ENCODE measurements around the gene MRPS23.

The MRPS23 gene

DNA sequence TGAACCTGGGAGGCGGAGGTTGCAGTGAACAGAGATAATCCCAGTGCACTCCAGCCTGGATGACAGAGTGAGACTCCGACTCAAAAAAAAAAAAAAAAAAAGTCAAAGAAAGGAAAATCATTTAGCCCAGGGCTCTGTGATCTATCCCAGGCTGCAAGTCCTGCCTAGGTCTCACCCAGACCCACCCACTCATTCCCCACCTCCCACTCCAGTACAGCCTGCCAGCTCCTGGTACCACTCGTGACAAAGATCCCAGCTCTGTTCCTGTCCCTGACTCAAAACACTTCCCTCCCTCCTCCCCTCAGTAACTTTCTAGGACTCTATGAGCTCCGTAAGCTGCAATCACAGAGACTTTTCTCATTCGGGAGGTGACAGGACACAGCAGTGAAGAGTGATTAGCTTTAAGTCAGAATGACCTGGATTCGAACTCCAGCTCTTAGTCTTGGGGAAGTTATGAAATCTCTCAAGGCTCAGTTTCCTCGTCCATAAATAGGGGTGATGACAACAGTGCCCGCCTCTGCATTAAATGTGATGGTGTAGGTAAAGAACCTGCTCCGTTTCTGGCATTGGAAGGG, 28.0 kb upstream of the MRPS23 start:
- no peak for DNase-seq

DNA sequence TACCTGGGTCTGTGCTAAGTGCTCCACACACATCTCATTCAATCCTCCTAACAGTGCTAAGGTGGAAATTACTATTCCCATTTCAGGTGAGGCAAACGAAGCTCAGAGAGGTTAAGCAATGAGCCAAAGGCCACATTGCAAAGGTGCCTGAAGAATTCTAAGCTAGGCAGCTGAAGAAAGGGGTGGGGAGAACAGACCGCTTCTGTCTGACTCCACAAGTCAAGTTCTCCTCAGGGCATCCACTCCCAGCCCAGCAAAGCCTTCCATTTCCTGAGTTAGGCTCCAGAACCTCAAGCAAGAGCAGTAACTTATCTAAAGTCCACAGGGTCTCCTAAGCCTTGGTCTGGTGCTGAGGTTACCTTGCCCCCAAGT, 27.0 kb upstream of the MRPS23 start:
- no peak for DNase-seq

DNA sequence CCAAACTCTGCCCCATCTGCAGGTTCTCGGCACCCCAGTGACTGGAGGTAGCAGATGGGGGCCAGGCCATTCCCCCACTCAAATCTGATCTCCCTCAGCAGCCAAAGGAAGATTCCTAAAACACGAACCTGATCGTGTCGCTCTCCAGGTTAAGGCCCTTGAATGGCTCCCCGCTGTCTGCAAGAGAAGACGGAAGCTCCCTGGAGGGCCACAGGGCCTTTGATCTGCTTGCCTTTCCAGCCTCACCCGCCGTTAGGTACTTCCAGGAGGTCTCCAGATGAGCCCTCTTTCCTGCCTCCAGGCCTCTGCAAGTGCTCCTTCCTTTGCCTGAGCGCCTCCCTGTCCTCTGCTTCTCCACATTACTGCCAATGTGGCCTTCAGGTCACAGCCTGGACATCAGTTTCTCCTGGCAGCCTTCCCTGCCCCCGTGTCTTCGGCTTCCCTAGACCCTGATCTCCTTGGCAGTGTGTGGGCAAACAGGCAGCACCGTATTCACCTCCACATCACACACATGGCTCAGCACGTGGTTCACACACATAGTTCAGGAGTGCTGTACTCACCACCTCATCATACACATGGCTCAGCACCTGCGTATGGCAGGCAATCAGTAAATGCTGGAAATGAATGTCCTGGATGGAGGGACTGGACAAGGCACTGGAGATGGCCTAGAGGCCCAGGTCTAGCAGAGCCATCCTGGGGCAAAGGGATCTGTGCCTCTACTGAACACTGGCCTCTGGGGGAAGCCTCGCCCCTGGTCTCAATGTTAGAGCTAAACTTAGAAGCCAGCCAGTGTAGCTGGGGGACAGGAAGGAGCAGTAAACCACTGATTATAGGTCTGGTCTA, 26.4 kb upstream of the MRPS23 start:
- DNase-seq = no peak

DNA sequence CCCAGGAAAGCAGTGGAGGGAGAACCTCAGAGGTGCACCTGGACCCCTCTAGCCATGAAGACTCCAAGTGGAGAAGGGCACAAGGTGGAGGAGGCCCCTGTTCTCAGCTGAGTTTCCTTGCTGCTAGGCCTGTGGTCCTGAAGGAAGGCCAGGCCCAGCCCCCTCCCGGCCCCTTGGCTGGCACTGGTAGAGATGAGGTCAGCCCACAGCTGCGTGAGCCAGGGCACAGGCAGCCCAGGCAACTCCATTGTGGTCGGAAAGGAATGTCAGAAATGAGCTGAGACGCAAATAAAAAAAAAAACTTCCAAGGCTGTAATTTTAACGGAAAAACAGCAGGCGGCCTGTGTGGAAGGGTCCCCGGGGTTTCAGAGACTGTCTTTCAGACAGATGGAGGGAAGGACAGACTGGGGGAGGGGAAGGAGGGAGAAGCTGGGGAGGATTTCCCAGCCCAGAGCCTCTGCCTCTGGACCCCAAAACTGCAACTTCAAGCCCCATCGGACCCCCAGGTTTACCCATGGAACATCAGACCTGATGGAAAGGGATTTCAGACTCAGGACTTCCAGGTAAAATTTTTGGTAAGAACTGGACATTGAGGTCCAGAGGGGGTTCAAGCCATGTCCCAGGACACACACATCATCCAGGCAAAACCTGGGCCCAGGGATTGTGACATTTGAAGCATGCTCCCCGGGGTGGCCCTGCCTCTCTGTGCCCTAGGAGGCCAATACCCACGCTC, 25.6 kb upstream of the MRPS23 start:
- DNase-seq = no peak

DNA sequence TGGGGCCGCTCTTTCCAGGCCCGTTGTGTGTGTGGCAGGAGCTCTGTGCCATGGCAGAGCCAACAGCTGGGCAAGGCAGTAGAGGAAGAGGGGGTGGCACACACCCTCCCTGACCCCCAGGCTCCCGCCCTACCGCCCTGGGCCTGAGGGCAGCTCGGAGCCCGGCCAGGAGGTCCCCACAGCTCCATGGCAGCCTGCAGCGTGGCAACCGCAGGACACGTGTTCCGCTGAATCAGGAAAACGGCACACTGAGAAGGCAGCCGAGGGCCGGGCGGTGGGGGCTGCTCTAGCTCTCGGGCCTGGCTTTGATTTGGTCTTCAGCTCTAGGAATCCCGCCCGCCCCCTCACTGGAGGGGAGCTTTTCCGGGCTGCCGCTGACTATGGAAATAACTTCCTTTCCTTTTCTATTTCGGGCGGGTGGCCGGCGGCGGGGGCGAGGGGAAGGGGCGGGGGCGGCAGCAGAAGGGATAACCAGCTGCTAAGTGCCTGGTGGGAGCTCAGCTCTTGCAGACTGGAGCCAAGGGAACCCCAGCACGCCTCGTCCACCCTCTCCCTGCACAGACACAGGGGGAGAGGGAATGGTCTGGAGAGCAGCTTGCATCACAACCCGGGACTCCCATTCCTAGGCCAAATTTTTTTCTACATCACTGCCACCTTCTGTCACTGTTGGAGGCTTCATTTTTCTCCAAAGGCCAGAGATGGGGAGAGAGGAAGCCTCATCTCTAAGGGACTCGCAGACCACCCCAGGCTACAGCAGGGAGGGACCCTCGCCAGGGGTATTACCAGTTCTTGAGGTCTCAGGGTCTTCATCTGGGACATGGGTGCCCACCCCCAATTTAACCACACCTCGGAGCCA, 24.8 kb upstream of the MRPS23 start:
- DNase-seq = no peak

DNA sequence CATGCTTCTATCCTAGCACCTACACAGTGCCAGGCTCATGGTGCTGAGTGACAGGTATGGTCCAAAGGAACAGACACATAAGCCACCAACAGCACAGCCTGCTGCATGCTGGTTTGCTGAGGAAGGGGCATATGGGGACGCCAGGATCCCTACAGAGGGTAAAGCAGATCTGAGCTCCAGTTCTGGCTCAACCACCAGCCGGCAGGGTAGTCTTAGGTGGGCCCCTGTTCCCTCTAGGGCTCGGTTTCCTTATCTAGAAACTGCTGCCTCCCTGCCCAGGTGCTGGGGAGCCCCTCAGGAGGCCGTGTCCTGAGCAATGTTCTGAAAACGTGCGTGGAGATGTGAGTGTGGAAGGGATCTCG, 24.2 kb upstream of the MRPS23 start:
- DNase-seq = no peak

DNA sequence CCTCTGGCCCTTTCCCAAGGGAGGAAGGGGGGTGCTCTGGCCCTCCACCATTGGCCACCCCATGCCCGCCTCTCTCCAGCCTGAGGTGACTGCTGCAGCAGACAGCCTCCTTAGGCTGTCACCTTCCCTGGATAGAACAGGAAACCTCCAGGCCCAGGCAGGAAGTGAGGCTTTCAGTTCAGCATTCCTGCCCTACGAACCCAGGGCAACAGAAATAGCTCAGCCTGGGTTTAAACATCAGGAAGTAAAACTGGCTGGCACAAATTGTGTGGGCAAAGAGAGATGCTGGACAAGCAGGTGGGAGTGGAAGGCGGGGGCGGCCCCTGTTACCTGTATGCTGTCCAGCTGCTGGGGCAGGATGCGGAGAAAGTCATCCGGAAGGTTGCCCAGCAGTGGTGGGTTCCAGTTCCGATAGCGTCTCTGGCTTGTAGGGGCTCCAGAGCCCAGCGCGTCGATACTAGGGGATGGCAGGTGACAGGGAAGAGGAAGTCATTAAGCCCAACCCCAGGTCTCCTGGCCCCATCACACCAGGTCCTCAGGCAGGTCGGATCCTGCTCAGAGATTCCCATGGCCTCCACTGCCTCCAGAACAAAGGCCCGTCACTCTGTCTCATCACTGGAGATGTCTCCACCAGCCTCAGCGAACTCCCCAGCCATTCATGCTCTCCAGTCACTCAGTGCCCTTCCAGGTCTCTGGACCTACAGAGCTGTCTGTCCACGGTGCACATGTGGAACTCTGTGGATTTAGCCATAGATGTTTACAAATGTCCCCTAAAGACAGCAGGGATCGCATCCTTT, 23.6 kb upstream of the MRPS23 start:
- DNase-seq = no peak

DNA sequence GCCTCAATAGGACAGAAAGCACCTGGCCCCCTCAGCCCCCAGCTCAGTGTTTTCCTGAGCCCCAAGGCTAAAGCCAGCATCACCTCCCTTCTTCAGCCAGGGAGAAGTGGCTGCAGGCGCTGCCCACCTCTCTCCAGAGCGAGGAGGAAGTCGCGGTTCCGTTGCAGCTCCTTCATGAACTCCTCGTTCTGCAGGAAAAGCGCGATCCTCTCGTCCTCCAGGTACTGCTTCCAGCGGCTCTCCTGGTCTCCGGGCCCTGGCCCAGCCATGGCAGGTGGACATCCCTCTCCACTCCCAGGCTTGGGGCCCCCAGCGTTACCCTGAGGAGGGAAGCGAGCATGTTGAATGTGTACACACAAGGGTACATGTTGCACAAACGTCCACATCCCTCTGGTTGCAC, 22.7 kb upstream of the MRPS23 start:
- no peak for DNase-seq

DNA sequence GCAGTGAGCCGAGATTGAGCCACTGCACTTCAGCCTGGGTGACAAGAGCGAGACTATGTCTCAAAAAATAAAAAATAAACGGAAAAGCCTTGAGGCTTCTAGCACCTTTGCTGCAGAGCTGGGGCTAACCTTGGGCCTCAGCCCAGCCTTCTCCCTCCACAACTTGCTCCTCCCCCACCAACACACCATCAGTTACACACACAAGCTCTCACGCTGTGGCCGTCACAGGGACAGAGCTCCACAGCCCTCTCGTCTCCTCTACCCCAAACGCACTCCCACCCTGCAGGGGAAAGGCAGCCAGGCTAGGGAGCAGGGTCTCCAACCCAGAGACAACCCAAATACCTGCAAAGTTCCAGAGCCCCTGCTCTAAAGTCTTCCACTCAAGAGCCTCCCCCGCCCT, 22.0 kb upstream of the MRPS23 start:
- no peak for DNase-seq

DNA sequence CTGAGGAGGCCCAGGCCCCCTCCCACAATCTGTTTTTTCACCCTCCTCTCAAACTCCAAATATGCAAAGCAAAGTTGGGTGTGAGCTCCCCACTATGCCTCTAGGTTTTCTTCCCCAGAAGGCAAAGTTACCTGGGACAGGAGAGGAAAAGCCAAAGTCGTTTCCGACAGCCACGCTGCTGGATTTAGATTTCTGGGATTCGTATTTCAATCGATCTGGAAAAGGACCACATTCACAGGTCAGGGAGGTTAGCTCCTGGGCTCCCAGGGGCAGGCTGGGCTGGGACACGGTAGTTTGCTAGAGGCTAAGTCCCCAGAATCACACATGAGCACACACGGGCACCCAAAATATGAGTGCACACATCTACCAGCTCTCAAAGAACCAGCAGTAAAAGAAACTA, 21.3 kb upstream of the MRPS23 start:
- DNase-seq = no peak

DNA sequence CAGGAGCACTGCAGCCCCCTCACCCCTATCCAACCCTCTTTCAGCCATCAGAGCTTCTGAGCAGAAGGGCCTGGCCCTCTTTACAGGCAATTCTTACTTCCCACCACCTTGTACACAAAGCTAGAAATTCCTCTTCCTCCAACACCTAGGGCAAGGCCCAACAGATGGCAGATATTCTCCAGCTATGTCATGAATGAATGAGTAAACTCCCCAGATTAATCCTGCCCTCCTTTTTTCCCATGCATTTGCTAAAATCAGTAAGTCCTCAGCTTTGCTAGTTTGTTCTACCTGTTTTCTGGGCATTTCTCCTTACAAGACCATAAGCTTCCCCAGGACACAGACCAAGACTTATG, 20.4 kb upstream of the MRPS23 start:
- DNase-seq = no peak

DNA sequence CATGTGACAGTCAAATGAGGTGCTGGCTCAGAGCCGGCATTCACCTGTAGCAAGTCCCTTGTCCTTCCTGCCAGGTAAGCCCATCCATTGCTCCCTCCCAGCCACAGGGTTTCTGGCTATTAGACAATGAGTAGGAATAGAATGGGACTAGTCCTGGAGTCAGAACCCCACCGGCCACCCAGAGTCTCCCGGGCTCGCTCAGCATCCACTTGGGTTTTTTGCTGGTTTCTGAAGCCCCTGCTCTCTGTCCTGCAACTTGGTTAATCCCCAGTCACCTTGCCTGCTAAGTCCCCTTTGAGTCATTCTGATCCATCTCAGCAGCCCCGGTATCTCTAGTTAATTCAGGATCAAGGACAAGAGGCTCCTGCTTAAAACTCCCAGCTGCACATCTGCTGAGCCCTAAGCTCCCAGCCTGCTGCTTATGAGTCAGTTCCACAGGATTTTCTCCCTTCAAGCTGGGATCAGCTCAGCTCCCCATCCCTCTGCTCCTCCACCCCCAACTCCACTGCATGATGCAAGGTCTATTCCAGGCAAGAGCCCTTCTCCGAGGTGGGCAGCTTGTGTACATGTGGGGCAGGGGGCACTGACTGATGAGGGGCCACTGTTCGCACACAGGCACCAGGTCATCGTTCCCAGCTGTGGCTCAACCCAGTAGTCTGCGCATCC, 19.9 kb upstream of the MRPS23 start:
- no peak for DNase-seq

DNA sequence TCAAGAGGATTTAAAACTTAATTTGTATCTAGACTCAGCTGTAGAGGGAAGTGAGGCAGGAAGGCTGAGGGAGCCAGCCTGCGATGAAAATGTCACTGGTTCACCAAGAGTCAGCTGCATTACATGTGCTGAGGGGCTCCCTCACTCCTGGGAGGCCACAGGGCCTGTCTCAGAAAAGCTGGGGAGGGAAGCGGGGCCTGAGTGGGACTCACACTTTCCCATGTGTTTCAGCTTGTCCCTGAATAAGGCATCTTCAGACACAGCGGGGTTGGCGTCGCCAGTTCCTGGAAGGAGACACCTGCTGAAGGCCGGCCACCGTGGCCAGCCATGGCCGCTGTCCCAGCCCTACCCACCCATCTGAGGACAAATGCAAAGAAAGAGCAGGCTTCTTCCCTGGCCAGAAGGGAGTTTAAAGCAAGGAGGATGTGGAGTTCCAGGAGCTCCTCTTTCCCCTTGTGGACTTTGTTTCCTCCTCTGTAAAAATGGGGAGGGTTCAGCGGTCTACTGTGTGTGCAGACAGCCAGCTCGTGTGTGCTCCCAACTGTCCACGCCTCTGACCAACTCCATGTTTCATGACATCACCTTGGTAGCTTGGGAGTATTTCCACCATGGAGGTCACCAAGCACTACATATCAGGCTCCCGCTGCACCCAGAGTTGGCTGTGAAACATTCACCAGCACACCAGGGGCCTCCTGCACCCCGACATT, 19.2 kb upstream of the MRPS23 start:
- no peak for DNase-seq

DNA sequence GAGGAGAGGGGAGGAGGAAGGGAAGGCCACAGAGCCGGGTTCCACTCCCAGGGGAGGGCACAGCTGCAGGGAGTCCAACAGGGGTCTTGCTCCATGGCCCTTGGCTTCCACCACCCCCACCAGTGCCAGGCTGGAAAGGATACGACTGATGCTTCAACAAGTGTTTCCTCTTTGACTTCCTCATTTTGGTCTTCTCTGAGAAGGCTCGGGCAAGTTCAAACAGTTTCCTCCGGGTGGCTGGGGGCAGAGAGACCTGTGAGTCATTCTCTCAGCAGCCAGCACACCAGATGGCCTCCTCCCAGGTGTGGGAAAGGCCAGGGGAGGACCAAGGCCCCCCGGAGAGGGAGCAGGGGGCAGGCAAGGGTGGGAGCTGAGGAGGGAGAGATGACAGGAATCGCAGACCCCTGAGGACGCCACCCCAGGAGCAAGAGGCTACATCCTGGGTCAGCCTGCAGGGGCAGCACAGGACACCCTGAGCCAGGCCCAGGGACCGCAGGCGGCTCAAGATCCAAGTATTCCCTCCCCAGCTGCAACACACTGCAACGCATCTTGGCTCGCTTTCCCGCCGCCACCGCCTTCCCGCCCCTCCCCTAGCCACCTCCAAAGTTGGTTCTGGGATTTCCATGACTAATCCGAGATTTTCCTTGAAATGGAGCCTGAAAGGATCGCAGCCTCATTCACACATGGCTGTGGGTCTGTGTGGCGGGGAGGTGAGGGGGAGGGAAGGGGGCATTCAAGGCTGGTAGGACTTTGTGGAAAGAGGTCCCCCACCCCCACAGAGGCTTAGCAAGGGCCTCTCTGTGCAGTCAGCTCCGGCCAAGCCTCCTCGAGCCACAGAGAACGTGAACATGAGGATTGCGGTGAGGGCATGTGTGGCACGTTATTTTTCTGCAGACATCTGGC, 18.4 kb upstream of the MRPS23 start:
- peak; percentile 78 for DNase-seq

DNA sequence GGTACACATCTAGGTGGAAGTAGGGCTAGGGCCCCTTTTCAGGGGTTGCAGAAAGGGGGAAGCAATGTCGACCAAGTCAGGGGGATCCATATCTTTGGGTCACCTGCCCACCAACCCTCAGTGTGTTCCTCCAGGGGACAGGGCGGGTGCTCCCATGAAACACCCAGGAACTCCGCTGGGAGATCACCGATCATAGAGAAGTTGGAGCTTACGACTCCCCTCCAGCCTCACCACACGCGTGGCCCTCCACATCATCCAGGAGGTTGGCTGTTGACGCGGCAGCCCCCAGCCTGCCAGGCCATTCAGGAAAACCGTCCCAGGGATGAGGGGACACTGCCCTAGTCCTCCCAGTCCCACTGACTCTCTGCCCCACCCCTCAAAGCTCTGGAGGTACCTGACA, 17.3 kb upstream of the MRPS23 start:
- no peak for DNase-seq

DNA sequence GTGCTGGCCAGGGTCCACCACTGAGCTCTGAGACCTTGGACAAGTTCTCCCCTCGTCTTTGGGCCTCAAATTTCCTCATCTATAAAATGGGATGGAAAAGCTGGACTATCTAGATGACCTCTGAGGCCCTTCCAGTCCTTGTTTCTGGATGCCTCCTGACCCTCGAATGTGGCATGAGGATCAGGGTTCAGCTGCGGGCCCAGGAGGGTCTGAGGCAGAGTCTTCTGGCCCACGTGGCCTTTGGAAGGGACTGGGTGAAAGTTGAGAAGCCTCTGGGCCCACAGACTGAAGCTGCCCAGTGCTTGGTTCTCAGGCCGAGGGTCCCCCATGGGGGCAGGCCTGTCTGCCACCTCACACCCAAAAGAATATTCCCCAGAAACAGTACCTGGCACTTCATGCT, 16.9 kb upstream of the MRPS23 start:
- no peak for DNase-seq

DNA sequence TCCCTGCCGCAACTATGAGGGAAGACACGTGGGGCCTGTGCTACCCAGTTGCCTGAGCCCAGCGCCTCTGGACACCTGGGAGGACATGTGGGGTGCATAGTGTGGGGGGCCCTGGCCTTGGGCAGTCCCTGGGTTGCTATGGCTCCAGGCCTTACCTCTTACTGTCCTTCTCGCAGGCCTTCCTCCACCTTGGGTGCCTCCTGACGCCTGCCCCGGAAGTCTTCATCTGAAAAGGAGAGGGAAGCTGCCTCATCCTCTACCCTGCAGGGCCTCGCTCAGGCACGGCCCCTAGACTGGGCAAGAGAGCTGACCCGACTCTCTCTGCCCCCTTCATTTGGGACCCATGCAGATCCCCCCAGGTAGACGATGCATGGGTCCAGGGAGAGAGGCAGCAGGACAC, 16.5 kb upstream of the MRPS23 start:
- no peak for DNase-seq

DNA sequence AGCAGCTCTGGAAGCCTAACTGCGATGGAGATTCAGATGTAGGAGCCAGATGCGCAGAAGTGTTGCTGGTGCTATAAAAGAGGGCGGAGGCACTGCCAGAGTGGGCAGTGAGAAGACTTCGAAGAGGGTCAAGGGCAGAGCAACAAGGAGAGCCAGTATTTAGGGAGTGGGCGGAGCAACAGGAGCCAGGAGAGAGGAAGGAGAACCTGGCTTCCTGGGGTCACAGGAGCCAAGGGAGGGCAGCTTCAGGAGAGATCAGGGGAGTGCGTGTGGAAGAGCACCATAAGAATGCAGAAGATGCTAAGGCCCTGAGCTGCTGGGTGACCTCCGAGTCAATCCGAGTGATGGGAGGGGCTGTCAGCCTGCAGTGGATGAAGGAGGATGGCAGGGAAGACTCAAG, 14.4 kb upstream of the MRPS23 start:
- DNase-seq = no peak

DNA sequence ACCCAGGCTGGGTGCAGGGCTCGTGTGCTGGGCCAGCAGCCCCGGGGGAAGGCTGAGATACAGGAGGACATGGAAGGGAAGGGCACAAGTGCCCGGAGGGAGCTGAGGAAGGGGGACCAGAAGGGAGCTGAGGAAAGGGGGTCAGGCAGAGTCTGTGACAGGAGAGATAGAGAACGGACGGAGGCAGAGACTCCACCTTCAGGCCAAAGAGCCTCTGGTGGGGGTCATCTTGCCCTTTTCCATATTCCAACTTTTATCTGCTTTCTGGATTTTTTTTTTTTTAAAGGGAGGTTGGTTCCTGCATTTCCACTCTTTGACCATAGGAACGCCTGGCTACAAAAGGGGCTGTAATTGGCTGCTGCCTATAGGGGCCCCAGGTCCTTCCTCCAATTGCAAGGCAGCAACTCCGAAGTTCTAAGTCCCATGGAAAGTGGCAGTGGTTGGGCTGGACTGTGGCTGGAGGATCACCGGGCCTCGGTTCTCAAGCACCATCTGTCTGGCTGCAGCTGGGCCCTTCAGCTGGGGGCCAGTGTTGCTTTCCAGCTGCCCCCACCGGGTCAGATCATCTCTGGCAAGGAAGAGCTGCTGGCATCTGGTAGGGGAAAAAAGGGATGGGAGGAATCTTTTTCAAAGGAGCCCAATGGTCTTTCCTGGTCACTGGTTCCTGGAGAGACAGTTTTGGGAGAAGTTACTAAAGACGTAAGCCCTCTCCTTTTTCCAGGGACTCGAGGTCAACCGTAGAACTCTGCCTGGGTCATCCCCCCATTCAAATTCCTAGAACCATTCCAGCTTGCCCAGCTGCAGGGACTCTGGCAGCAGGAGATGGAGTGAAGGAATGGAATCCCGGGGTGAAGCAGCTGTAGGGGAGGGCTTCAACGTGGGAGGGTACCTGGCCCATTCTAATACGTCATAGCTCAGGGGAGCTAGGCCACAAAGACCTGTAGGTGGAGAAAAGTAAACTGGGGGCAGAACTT, 13.1 kb upstream of the MRPS23 start:
- DNase-seq = no peak
